Nephron progenitor cell (in vitro differentiated cells): ENCODE results near the gene GCSAM.
A peak's percentile ranks its signal among the peaks of the same experiment; 100 is the strongest.

Source experiments
- DNase-seq: peaks from one replicate; pipeline ENCODE4 v3.0.0; 2021
- H3K27ac Mint-ChIP-seq: 2 replicates; pipeline ENCODE4 v1.8.0; 2021; ENCODE audit warnings: mild to moderate bottlenecking, moderate library complexity, mixed read lengths
- H3K27me3 Mint-ChIP-seq: 2 replicates; pipeline ENCODE4 v1.8.0; 2021; ENCODE audit warnings: mild to moderate bottlenecking, low read depth, mixed read lengths; ENCODE audit not compliant: poor library complexity
- H3K36me3 Mint-ChIP-seq: 2 replicates; pipeline ENCODE4 v1.8.0; 2021; ENCODE audit warnings: low read depth, mixed read lengths
- H3K4me1 Mint-ChIP-seq: 2 replicates; pipeline ENCODE4 v1.8.0; 2021; ENCODE audit warnings: mixed read lengths
- H3K4me3 Mint-ChIP-seq: 2 replicates; pipeline ENCODE4 v1.8.0; 2021; ENCODE audit warnings: mild to moderate bottlenecking, moderate library complexity, mixed read lengths
- H3K9me3 Mint-ChIP-seq: 2 replicates; pipeline ENCODE4 v1.8.0; 2021; ENCODE audit warnings: mild to moderate bottlenecking, moderate library complexity, mixed read lengths
- TF ChIP-seq, protein P1 (sequence below): fragments of 200-600 bp; sonication (generic); IDR thresholded peaks from 2 replicates; pipeline ENCODE4 v1.5.0; 2021; ENCODE audit warnings: antibody characterized with exemption

The GCSAM gene

DNA sequence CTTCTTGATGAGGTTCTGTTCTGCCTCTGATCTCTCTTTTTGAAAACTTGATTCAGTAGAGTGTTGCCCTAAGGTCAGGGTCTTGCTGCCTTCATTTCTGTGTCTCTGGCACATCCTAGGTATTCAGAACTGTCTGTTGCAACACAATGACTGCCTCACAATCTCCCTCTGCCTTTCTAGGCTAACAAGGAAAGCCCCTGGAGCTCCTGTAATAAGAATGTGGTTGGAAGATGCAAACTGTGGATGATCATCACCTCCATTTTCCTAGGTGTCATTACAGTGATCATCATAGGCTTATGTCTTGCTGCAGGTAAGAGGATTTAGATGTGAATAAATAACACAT is 39.9 kb downstream of the GCSAM start:
- Mint-ChIP-seq H3K27ac (peak overlapping the region; percentile 98), H3K4me3 (peak overlapping the region; percentile 73), H3K36me3 (peaks cover 47% of the 10 kb centered on the region), H3K9me3 (no peaks in the 10 kb centered on the region), H3K27me3 (no peaks in the 10 kb centered on the region), H3K4me1 (peaks cover 88% of the 10 kb centered on the region)
- TF ChIP-seq, protein P1, sequence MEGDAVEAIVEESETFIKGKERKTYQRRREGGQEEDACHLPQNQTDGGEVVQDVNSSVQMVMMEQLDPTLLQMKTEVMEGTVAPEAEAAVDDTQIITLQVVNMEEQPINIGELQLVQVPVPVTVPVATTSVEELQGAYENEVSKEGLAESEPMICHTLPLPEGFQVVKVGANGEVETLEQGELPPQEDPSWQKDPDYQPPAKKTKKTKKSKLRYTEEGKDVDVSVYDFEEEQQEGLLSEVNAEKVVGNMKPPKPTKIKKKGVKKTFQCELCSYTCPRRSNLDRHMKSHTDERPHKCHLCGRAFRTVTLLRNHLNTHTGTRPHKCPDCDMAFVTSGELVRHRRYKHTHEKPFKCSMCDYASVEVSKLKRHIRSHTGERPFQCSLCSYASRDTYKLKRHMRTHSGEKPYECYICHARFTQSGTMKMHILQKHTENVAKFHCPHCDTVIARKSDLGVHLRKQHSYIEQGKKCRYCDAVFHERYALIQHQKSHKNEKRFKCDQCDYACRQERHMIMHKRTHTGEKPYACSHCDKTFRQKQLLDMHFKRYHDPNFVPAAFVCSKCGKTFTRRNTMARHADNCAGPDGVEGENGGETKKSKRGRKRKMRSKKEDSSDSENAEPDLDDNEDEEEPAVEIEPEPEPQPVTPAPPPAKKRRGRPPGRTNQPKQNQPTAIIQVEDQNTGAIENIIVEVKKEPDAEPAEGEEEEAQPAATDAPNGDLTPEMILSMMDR = no peak
- no peak for DNase-seq

DNA sequence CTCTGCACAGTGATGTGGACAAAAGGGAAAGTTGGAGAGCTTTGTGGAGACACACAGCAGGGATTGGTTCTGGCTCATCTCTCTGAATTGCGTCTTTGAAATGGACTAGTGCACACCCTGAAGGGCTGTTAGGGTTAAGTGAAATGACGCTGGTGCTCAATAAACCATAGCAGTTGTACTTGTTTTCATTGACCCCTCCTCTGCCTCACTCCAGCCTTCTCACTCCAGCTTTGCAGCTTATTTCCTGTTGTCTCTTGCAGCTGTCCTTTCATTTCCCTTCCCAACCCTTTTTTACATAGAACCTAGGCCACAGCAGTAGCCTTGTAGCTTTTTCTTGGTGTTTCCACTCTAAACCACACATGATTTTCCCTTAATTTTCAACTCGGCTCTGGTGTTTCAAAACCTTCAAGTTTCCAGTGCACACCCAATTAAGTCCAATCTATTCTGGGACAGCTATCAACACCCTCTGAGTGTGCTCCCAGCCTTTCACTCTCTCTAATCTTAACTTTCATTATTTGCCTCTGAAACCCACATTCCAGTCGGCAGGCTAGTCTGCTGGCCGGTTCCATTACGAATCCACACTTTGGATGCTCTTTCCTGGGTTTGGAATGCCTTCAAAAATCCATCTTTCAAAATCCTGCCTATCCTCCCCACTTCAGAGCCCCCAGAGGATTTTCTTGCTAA is 40.4 kb downstream of the GCSAM start:
- Mint-ChIP-seq H3K36me3 (peaks cover 42% of the 10 kb centered on the region), H3K4me3 (peak overlapping the region; percentile 73), H3K27ac (peak overlapping the region; percentile 98), H3K4me1 (peaks cover 88% of the 10 kb centered on the region), H3K27me3 (no peaks in the 10 kb centered on the region), H3K9me3 (no peaks in the 10 kb centered on the region)
- TF ChIP-seq, protein P1 = no peak
- no peak for DNase-seq

DNA sequence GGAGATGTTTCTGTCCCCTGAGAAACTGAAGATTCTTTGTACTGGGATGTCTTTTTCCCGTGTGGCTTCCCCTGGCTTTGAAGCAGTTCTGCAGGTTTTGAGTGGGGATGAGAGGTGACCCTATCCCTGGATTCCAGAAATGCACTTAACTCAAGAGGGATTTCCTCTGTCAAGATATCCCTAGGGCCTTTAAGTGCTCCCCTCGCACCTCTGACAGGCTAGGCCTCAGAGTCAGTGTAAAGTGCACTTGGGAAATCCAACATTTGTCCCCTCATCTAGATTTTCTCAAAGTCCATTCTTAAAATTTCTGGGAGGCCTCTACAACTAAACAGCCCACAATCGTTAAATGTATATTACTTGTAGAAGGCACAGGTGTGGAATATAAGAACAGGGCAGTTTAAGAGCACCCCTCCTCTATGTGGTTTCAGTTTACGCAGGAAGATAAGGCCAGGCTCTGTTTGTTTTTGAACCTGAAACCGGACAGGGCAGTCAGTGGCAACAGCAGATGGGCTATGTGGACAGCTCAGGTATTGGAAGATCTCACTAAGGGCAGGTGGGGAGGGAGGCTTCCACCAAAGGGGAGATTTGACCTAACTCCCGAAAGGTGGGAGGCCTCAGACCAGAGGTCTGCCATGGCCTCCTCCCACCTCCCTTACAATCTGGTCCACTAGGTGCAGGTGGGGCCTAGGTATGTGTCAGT is 42.0 kb downstream of the GCSAM start:
- DNase-seq = no peak
- Mint-ChIP-seq H3K9me3 (no peaks in the 10 kb centered on the region), H3K4me1 (peaks cover 86% of the 10 kb centered on the region), H3K27me3 (peaks cover 3% of the 10 kb centered on the region), H3K36me3 (peaks cover 26% of the 10 kb centered on the region), H3K4me3 (peak overlapping the region; percentile 99), H3K27ac (peak overlapping the region; percentile 98)
- TF ChIP-seq, protein P1 = no peak

DNA sequence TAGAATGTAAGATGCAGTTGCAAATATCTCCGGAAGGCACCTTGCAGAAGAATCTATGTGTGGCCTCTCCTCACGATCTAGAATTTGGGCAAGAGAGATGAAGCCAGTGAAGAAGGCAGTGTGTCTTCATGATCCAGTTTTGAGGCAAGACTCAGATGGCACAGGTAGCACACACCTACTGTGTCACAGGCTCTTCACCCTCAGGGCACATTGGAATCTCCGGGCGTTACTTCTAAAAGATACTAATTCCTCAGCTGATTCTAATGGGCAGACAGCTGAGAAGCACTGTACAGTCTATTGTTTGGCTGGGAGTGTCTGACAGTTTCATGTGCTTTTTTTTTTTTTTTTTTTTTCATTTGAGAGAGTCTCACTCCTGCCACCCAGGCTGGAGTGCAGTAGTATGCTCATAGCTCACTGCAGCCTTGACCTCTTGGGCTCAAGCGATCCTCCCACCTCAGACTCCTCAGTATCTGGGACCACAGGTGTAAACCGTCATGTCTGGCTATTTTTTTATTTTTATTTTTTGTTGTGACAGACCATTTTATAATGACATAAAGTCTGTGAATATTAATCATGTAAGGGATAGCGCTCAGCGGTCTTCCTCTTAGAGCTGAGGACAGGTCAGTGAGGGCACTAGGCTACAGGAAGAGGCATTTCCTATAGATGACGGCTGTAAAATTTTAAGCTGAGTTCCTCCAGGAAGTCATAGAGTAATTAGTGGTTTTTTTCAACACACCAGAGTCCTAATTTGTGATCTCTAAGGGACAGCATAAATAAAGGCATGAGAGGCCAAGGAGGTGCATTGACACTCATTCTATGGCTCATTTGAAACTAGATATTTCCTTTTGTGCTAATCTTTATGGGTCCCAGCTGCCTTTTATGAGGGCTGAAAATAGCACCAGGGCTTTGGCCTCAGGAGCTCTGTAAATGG is 42.8 kb downstream of the GCSAM start:
- H3K27ac Mint-ChIP-seq = peak overlapping the region; percentile 98
- peak; percentile 16 for DNase-seq
- H3K36me3 Mint-ChIP-seq = peaks cover 18% of the 10 kb centered on the region
- TF ChIP-seq, protein P1 = no peak
- H3K27me3 Mint-ChIP-seq = peaks cover 3% of the 10 kb centered on the region
- H3K9me3 Mint-ChIP-seq = no peaks in the 10 kb centered on the region
- H3K4me1 Mint-ChIP-seq = peaks cover 86% of the 10 kb centered on the region
- H3K4me3 Mint-ChIP-seq = peak overlapping the region; percentile 99

DNA sequence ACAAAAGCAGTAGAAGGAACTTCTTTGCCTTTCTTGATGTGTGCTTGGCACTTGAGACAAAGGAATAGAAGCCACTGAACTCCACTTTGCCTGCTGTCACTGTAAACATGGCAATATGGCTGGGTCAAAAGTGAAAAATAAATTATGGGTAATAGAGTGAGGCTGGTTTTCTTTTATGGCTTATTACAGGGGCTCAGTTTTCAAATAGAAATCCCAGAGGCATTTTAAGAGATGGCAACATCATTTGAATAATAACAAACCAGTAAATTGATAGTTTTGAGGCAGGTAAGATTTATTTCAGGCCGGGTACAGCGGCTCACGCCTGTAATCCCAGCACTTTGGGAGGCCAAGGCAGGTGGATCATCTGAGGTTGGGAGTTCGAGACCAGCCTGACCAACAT is 44.1 kb downstream of the GCSAM start:
- peaks cover 89% of the 10 kb centered on the region for H3K4me1 Mint-ChIP-seq
- no peak for DNase-seq
- H3K36me3 Mint-ChIP-seq = peaks cover 5% of the 10 kb centered on the region
- peaks cover 3% of the 10 kb centered on the region for H3K27me3 Mint-ChIP-seq
- peak overlapping the region; percentile 81 for H3K27ac Mint-ChIP-seq
- TF ChIP-seq, protein P1 = no peak
- H3K4me3 Mint-ChIP-seq = peak overlapping the region; percentile 99
- H3K9me3 Mint-ChIP-seq = no peaks in the 10 kb centered on the region
